HFF-Myc (cell line): Measurements from ENCODE around the gene CDC42SE1.

Experiments
- DNase-seq: peaks from one replicate; pipeline ENCODE4 v3.0.0-alpha.2; 2011; ENCODE audit warnings: low read depth; ENCODE audit errors: extremely low read depth
- H3K4me3 ChIP-seq: replicated peaks from 2 replicates; pipeline ENCODE4 v1.5.1; 2011; ENCODE audit warnings: low read depth, mild to moderate bottlenecking, control low read depth, low read length
- CTCF ChIP-seq: IDR thresholded peaks from 2 replicates; pipeline ENCODE4 v1.5.1; 2012; ENCODE audit warnings: mild to moderate bottlenecking, low read depth, low read length, control low read depth; ENCODE audit errors: missing control alignments

CDC42SE1 gene

GRCh38 chr1:151061704-151062103 is 2.3 kb upstream of the CDC42SE1 start:
- no peak for TF ChIP-seq CTCF
- DNase-seq: no peak
- peak overlapping the region; percentile 97 for H3K4me3 ChIP-seq

GRCh38 chr1:151060657-151061421 is 1.4 kb upstream of the CDC42SE1 start:
- no peak for TF ChIP-seq CTCF
- peak overlapping the region; percentile 97 for H3K4me3 ChIP-seq
- no peak for DNase-seq

GRCh38 chr1:151060007-151060656 is 710 bp upstream of the CDC42SE1 start, which contains the start of gene MLLT11:
Gene MLLT11 (plus strand): TSS chr1:151060397. CDS start chr1:151067225, 6,828 bp downstream.
- H3K4me3 ChIP-seq: peak within 1 kb of the TSS; percentile 97
- TF ChIP-seq CTCF: no peak
- DNase-seq: no peak

GRCh38 chr1:151058692-151059091 is 730 bp downstream of the CDC42SE1 start:
- no peak for DNase-seq
- H3K4me3 ChIP-seq: peak overlapping the region; percentile 97
- TF ChIP-seq CTCF: no peak

GRCh38 chr1:151056149-151056548 is 3.3 kb downstream of the CDC42SE1 start:
- H3K4me3 ChIP-seq: no peak overlapping the region
- TF ChIP-seq CTCF: no peak
- DNase-seq: no peak

- no peak for DNase-seq
- TF ChIP-seq CTCF: no peak
- H3K4me3 ChIP-seq: no peak overlapping the region
Measured at GRCh38 chr1:151055581-151055980, 3.8 kb downstream of the CDC42SE1 start.
